Measurements from ENCODE around the gene G6PD. TPM values are rescaled to one million over a fixed set of nuclear protein-coding genes. Genes with fewer than 3 reads are reported as not detected.

Gene G6PD
- total and polyA plus RNA-seq, 2 of the 4 experiments (the other 2 are of a cell fraction), result 77.1 to 213 TPM

GRCh38 chrX:154502098-154502497, 44.5 kb downstream of the G6PD start:
- Histone ChIP-seq H3K79me1 (ENCODE audit: low read depth in 1 of 2, low read length in 2 of 2) (no peaks in the 10 kb centered on the region; a peak in 1 of 4 replicates), H2BK20ac (ENCODE audit: low read depth, low read length) (no peak overlapping the region), H3K23ac (ENCODE audit: low read depth, low read length) (no peak overlapping the region), H3K27me3 (ENCODE audit: control insufficient read depth, insufficient read depth, low read length) (no peaks in the 10 kb centered on the region), H3K4me1 (ENCODE audit: control insufficient read depth, insufficient read depth, low read length) (peaks cover 2% of the 10 kb centered on the region; the same call in 1 of the 2 replicates), H2BK5ac (ENCODE audit: low read depth, low read length, poor library complexity, severe bottlenecking) (no peak overlapping the region), H3K36me3 (ENCODE audit: control insufficient read depth, insufficient read depth, low read length) (peaks cover 3% of the 10 kb centered on the region; the same call in 1 of the 2 replicates), H2AFZ (replicated peaks; ENCODE audit: low read length, poor library complexity) (no peak overlapping the region), H3K18ac (ENCODE audit: low read depth, low read length) (no peak overlapping the region), H4K20me1 (ENCODE audit: insufficient read depth, low read length) (no peaks in the 10 kb centered on the region), H3K4ac (ENCODE audit: low read depth, low read length) (no peak overlapping the region), H3K4me3 (ENCODE audit: insufficient read depth, low read depth, low read length) (no peak overlapping the region), H3K27ac (ENCODE audit: insufficient read depth, low read length) (no peak overlapping the region), H3K56ac (ENCODE audit: extremely low read depth, insufficient read depth, low read length) (no peak overlapping the region), H4K8ac (ENCODE audit: low read depth in 2 of 2, low read length in 2 of 2) (no peak overlapping the region), H3K9me1 (ENCODE audit: insufficient read depth, low read length) (peaks cover 4% of the 10 kb centered on the region; the same call in 1 of the 2 replicates), H3K9ac (ENCODE audit: low read depth, low read length) (no peak overlapping the region), H4K5ac (ENCODE audit: low read depth, low read length) (no peak overlapping the region), H3K9me3 (ENCODE audit: control insufficient read depth, insufficient read depth, low read length) (peaks cover 2% of the 10 kb centered on the region; the same call in 1 of the 2 replicates), H2BK120ac (ENCODE audit: low read depth, low read length) (no peak overlapping the region), H2BK15ac (ENCODE audit: low read depth, low read length) (no peak overlapping the region), H2AK5ac (ENCODE audit: low read depth, low read length) (no peak overlapping the region), H2AK9ac (replicated peaks; ENCODE audit: low read depth, low read length, poor library complexity) (no peak overlapping the region), H3K14ac (replicated peaks; ENCODE audit: low read depth, low read length) (no peak overlapping the region), H3K4me2 (ENCODE audit: low read depth, low read length) (no peak overlapping the region), H4K91ac (ENCODE audit: insufficient read depth, low read depth, low read length) (no peak overlapping the region)
- ChIA-PET CTCF (no interaction called here), POLR2A (ENCODE audit: unreplicated experiment) (no interaction called here)
- TF ChIP-seq MXI1 (IDR thresholded peaks at IDR 0.05; ENCODE audit: borderline replicate concordance, low read depth, low read length), result no peak
- TF ChIP-seq CTCF (conservative IDR thresholded peaks at IDR 0.05; ENCODE audit: low read depth, low read length), result no peak
- no peak for TF ChIP-seq RAD21 (IDR thresholded peaks at IDR 0.05; ENCODE audit: low read length)
- no peak for TF ChIP-seq BHLHE40 (IDR thresholded peaks at IDR 0.05; ENCODE audit: low read depth, low read length)
- TF ChIP-seq NFE2L2 (IDR thresholded peaks at IDR 0.05; ENCODE audit: low read depth, low read length), result no peak
- TF ChIP-seq USF2 (IDR thresholded peaks at IDR 0.05; ENCODE audit: low read depth, low read length), result no peak
- TF ChIP-seq CHD1 (IDR thresholded peaks at IDR 0.05; ENCODE audit: low read depth, low read length), result no peak
- no peak for TF ChIP-seq FOS (IDR thresholded peaks at IDR 0.05; ENCODE audit: low read depth, low read length)
- dilution Hi-C loops (cut with HindIII; ENCODE audit: low sequenced_read_pairs, unreplicated experiment) (no loop called here), in situ Hi-C loops (cut with MboI; ENCODE audit: low sequenced_read_pairs) (no loop called here), intact Hi-C loops (cut with micrococcal nuclease) (no loop called here)
- ATAC-seq (ENCODE audit: low read depth), result no peak
- DNase-seq, result no peak
- BruUV-seq (replicated peaks), result no TSS peak
- 83% methylated on average over 3 of the region's 8 CpGs; no CpG with 5 or more reads in 1 of the 2 experiments for WGBS, 2 experiments (ENCODE audit: extremely low coverage in 2 of 2, insufficient read length in 1 of 2)
